T47D (cell line): ENCODE results near the gene APOA1.

ENCODE experiments used
- DNase-seq, 2 experiments: peaks; one replicate each; pipeline versions ENCODE4 v3.0.0 to v3.0.0-alpha.2; 2011 to 2012; ENCODE audit warnings: low read depth in 1 of 2, low spot score in 1 of 2
- JUND ChIP-seq: IDR thresholded peaks from 2 replicates; pipeline ENCODE4 v1.6.1; 2012; ENCODE audit warnings: low read depth
- in situ Hi-C: cut with HindIII; loops from 2 replicates; pipeline ENCODE4 v1.10.0; 2016; ENCODE audit warnings: low sequenced_read_pairs, low pct_unique_long_range_greater_than_20kb

APOA1 gene

DNA sequence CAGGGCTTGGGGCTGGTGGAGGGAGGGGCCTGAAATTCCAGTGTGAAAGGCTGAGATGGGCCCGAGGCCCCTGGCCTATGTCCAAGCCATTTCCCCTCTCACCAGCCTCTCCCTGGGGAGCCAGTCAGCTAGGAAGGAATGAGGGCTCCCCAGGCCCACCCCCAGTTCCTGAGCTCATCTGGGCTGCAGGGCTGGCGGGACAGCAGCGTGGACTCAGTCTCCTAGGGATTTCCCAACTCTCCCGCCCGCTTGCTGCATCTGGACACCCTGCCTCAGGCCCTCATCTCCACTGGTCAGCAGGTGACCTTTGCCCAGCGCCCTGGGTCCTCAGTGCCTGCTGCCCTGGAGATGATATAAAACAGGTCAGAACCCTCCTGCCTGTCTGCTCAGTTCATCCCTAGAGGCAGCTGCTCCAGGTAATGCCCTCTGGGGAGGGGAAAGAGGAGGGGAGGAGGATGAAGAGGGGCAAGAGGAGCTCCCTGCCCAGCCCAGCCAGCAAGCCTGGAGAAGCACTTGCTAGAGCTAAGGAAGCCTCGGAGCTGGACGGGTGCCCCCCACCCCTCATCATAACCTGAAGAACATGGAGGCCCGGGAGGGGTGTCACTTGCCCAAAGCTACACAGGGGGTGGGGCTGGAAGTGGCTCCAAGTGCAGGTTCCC is 7.8 kb downstream of the APOA1 start, which contains the start of gene APOC3:
Gene APOC3 (plus strand): TSS at position 383 of the 659 bp plus-strand sequence. CDS start 676 bp downstream, outside the sequence.
- in situ Hi-C loops, result no loop called here
- no peak for DNase-seq
- no peak for TF ChIP-seq JUND

DNA sequence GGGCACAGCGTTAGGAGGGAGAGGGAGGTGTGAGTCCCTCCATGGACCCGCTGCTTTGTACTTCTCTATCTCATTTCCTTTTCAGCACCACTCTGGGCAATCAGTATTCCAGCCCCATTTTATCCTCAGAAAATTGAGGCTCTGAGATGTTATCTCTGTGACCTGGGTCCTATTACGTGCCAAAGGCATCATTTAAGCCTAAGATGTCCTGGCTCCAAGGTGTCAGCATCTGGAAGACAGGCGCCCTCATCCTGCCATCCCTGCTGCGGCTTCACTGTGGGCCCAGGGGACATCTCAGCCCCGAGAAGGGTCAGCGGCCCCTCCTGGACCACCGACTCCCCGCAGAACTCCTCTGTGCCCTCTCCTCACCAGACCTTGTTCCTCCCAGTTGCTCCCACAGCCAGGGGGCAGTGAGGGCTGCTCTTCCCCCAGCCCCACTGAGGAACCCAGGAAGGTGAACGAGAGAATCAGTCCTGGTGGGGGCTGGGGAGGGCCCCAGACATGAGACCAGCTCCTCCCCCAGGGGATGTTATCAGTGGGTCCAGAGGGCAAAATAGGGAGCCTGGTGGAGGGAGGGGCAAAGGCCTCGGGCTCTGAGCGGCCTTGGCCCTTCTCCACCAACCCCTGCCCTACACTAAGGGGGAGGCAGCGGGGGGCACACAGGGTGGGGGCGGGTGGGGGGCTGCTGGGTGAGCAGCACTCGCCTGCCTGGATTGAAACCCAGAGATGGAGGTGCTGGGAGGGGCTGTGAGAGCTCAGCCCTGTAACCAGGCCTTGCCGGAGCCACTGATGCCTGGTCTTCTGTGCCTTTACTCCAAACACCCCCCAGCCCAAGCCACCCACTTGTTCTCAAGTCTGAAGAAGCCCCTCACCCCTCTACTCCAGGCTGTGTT is 8.5 kb downstream of the APOA1 start:
- in situ Hi-C loops, result no loop called here
- no peak for TF ChIP-seq JUND

DNA sequence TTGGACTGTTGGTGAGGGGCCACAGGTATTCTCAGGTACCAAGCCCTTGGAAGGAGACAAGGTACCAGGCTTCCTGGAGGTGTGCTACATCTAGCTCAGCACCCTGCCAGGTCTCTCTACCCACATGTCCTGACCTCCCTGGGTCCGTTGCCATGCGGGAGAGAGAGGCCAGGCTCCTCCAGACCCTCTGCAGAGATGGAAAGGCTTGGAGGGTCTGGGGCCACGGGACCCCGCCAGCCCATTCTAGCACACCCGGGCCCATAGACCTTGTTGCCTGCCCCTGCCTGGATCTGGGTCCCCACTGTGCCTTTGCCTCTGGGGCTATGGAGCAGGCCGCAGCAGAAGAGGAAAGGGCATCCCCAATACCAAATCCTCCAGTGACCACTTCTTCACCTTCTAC is 10.0 kb downstream of the APOA1 start:
- no peak for DNase-seq
- in situ Hi-C loops, result no loop called here
- TF ChIP-seq JUND, result no peak

More for the DNA sequence above, 8.5 kb downstream of the APOA1 start:
- DNase-seq, result no peak

DNA sequence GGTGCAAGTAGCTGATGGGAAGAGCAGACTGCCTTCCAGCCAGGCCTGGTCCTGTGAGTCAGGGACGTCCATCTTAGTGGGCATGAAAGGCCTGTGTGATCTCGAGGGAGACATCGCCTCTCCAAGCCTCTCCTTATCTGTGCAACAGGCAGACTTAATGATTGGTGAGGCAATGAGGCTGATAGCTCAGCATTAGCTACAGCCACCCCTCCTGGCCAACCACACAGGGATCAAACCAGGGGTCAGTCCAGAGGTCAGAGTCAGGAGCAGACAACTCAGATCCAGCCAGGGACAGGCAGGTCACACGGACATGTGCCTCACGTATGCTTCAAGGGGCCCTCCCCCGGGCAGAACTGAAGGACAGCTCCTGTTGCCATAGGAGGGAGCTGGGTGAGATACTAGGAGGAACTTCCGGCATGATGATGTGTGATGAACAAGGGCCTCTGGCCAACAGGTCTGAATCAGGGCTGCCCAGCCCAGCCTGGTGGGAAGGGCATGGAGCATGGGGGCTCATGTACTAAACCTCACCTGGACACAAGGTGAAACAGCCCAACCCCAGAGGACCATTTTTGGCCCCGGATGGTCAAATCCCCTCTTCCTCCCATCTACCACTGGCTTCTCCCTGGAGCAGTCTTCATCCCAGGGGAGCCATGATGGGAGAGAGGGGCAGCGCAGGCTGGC is 10.5 kb downstream of the APOA1 start:
- TF ChIP-seq JUND, result no peak
- in situ Hi-C loops, result no loop called here
- no peak for DNase-seq

DNA sequence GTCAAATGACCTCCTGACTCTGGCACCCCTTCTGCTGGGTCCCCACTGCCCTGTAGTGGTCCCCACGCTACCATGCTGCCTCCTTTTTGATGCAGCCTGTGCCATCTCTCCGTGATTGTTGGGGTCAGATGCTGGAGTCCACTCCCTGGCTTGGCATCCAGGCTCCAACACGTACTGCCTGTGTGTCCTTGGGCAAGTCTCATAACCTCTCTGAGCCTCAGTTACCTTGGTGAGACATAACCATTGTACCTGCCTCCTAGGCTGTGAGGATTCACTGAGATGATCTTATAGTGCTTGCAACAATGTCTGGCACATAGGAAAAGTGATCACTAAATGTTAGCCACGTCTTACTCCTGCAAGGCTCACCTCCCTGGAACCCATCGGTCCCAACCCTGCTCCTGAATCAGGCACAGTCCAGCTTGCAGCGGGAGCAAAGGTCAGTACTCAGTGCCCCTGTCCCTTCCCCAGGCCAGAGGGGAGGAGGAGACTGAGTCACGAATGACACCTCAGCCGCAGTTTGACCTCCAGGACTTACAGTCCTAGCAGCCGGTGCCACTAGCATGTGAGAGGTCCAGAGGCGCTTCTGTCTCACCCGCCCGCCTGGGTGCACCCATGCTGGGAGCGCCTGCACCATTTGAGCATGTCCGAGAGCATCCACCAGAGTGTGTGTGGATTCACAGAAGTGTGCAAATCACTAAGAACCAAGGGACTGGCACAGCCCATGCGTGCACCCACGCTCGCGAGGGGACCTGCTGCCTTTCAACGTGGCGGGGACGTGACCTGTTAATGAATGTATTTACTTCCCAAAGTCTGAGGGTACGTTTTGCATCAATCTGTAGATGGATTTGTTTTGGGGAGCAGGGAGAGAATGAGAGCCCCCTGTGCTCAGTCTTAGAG is 11.3 kb downstream of the APOA1 start:
- DNase-seq, result no peak
- TF ChIP-seq JUND, result no peak
- in situ Hi-C loops, result no loop called here

DNA sequence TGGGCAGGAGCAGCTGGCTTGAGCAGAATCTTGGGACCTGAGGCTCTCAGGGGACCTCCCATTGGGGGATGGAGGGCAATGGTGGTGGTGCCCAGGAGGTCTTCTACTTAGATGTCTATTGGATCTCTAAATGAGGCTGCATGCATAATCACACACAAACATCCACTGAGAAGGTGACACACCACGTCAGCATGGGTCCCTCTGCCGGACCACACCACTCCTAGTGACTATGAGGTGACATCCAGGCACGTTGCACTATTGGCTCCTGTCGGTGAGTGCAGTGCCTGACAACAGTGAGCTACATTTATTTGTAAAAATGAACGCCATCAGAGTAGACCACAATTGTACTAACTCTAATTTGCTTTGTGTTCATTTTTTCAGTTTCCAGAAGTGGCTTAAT is 12.0 kb downstream of the APOA1 start:
- TF ChIP-seq JUND, result no peak
- in situ Hi-C loops, result no loop called here
- no peak for DNase-seq

DNA sequence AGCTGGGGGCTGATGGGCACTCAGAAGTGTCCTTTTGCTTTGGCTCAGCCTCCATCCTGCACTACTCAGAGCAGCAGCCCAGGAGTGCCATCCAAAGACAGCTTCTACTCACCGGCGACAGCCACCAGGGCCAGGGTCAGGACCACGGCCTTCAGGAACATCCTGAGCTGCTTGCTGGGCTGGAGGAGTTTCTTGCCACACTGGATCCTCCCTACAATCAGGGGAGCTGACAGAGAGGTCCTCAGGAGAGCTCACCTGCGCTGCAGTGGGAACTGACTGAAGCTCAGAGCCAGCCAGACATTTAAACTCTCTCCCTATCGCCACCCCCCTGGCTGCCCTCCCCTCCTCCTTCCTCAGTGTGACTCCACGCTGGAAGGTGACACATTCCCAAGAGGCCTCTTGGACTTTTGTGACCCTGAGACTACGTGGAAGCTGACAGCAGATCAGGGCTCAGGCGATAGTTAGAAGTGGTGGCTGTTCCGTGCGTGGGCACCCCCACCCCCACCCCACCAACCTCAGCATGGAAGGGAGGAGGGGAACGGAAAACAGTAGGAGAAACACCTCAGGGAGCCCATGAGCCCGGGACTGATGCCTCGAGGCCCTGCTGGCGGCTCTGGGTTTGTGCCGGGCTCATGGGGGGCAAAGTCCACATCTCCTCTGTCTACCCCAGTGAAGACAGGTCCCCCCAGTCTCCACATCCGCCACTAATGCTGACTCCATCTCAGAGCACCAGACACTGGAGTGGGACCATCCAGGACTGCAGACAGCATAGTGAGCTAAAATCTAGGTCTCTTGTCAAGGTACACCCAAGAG is 14.2 kb downstream of the APOA1 start, which contains the start of gene APOA4:
Gene APOA4 (minus strand): TSS at position 274 of the 813 bp plus-strand sequence. CDS start 113 bp downstream, at position 161.
- in situ Hi-C loops, result no loop called here
- no peak for DNase-seq

DNA sequence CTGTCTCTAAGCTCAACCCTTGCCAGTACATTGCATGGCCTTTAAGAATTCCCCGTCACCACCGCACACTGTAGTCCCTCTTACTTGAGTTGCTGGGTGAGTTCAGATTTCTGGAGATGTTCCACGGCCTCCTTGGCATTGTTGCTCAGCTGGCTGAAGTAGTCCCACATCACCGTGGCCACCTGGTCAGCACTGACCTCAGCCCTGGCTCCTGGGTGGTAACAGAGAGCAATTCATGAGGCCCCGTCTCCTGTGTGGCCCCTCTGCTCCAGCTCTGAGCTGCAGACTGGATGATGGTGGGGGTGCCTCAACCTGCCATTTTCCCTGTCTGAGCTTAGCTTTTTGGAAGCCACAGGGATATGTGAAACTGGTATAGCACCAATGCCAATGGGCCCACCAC is 14.8 kb downstream of the APOA1 start:
- TF ChIP-seq JUND, result no peak
- in situ Hi-C loops, result no loop called here
- DNase-seq, result no peak

More for the DNA sequence above, 14.2 kb downstream of the APOA1 start, which contains the start of gene APOA4:
- TF ChIP-seq JUND, result no peak

DNA sequence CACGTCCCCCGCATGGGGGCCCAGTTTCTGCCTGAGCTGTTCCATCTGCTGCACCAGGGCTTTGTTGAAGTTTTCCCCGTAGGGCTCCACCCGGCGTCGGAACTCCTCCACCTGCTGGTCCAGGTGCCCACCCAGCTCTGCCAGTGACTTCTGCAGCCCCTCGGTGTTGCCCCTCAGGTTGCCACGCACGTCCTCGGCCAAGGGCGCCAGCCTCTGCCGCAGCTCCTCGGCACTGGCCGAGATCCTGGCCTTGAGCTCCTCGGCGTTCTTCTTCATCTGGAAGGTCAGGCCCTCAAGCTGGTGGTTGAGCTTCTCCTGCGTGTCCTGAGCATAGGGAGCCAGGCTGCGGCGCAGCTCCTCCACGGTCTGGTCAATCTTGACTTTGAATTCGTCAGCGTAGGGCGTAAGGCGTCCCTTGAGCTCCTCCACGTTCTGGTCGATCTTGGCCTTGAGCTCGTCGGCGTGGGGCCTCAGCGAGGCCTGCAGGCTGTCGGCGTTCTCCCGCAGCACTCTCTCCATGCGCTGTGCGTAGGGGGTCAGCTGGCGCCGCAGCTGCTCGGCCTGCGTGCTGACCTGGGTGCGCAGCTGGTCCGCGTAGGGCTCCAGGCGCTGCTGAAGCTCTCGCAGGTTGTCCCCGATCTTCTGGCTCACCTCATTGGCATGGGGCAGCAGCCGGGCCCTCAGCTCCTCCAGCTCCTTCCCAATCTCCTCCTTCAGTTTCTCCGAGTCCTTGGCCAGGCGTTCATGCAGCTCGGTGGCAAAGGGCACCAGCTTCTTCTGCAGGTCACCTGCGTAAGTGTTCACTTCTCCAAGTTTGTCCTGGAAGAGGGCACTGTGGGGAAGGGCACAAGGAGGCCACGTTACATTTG is 16.1 kb downstream of the APOA1 start:
- no peak for TF ChIP-seq JUND
- DNase-seq, result no peak
- in situ Hi-C loops, result no loop called here

DNA sequence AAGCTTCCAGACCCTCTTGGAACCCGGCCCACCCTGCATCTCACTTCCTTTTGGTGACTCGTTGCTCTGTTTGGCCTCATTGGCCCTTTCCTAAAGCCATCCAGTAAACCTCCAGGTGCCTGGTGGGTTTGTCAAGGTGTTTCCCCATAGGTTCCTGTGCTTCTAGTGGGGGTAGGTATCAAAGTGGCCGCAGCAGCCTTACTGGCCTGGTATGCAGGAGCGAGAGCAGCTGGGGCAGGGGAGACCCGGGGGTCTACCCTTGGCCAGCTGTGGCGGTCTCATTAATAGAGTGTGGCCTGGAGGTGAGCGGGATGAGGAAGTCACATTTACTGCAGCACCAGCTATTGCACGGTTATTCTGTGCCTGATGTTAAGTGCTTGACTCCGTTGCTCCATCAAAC is 18.4 kb downstream of the APOA1 start:
- in situ Hi-C loops, result no loop called here
- DNase-seq, result no peak
- no peak for TF ChIP-seq JUND

DNA sequence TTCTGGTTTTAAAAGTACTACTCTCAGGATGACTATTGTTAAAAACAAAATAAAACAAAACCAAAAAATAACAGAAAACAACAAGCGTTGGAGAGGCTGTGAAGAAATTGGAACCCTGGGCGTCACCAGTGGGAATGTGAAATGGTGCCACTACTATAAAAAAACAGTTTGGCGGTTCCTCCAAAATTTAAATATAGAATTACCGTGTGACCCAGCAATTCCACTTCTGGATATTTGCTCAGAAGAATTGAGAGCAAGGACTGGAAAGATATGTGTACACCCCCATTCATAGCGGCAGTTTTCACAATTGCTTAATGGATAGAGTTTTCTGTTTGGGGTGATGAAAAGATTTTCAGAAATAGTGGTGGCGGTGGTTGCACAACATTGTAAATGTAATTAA is 22.9 kb downstream of the APOA1 start:
- DNase-seq, result no peak
- in situ Hi-C loops, result no loop called here
- TF ChIP-seq JUND, result no peak
